K562 (cell line): ENCODE data around the gene ZNF432. TPM values are rescaled to one million over a fixed set of nuclear protein-coding genes. Genes with fewer than 3 reads are reported as not detected.
"Not testable (repeated sequence)": the region's sequence is repeated elsewhere in the genome, so short reads cannot be mapped to it uniquely, and the experiment has no call there.

Experiments
- ATAC-seq: fragments of 200-7000 bp; cut with Tn5 transposase; 3 replicates; pipeline ENCODE4 v1.9.1; 2020; ENCODE audit warnings: moderate library complexity
- BruUV-seq: library from RNA; stranded (reverse); fragments of 400-500 nt; replicated peaks from 2 replicates; lab custom pipeline; 2021; lab: Mats Ljungman, UMichigan
- CTCF ChIA-PET: fragments of 300-600 bp; formaldehyde crosslinking; extraction: SDS; loops from one replicate; lab custom pipeline; 2021; ENCODE audit warnings: low intra/inter-chr PET ratio; lab: Yijun Ruan, JAX
- POLR2A ChIA-PET: fragments of 300-600, 350-650 bp; sonication (Branson Sonifier 250); formaldehyde crosslinking; extraction: SDS; loops from one replicate; lab custom pipeline; 2021; ENCODE audit warnings: antibody characterized with exemption, inconsistent platforms; lab: Yijun Ruan, JAX
- DNase-seq, 4 experiments: peaks; one replicate each; pipeline versions ENCODE4 v3.0.0 to v3.0.0-alpha.2; 2011 to 2018; ENCODE audit warnings: low spot score in 3 of 4, mixed read lengths in 3 of 4; ENCODE audit errors: extremely low read depth in 1 of 4
- FAIRE-seq: peaks from 2 replicates; lab custom pipeline; 2011; peaks lifted over from hg19 to GRCh38; lab: Jason Lieb, UNC
- H2AFZ ChIP-seq: 2 replicates; pipeline ENCODE4 v1.6.0; 2011; ENCODE audit warnings: low read depth, low read length, control low read depth, inconsistent platforms
- H3K27ac ChIP-seq: fragments of 200-600 bp; 3 replicates; pipeline ENCODE4 v1.8.0; 2011; ENCODE audit warnings: low read depth, mild to moderate bottlenecking, control low read depth, inconsistent platforms, low read length, moderate library complexity, mixed read lengths; ENCODE audit errors: extremely low read depth
- H3K27me3 ChIP-seq, 2 experiments: fragments of 300-600 bp in 1 of 2; 2 replicates in 1 of 2; 3 replicates in 1 of 2; pipeline versions ENCODE4 v1.6.0 to v1.8.0; 2011; ENCODE audit warnings: inconsistent platforms in 2 of 2, low read length in 2 of 2, mild to moderate bottlenecking in 1 of 2, mixed read lengths in 1 of 2, moderate library complexity in 1 of 2; ENCODE audit not compliant: control insufficient read depth in 2 of 2, insufficient read depth in 2 of 2
- H3K36me3 ChIP-seq: fragments of 300-600 bp; 3 replicates; pipeline ENCODE4 v1.8.0; 2011; ENCODE audit warnings: mild to moderate bottlenecking, low read length, inconsistent platforms; ENCODE audit not compliant: control insufficient read depth, insufficient read depth
- H3K4me1 ChIP-seq, 2 experiments: fragments of 200-600 bp in 1 of 2; replicated peaks in 1 of 2; 2 replicates in 1 of 2; 3 replicates in 1 of 2; pipeline versions ENCODE4 v1.5.1 to v1.8.0; 2011; ENCODE audit warnings: inconsistent platforms in 2 of 2, low read length in 2 of 2, mild to moderate bottlenecking in 1 of 2, mixed read lengths in 1 of 2, moderate library complexity in 1 of 2; ENCODE audit not compliant: control insufficient read depth in 2 of 2, insufficient read depth in 2 of 2
- H3K4me2 ChIP-seq: 2 replicates; pipeline ENCODE4 v1.6.1; 2011; ENCODE audit warnings: low read length, control low read depth, inconsistent platforms, mixed read lengths; ENCODE audit not compliant: insufficient read depth
- H3K4me3 ChIP-seq: fragments of 200-600 bp; sonication (generic), shearing (Covaris generic); 2 replicates; pipeline ENCODE4 v1.5.1; 2016; ENCODE audit warnings: control low read depth, inconsistent platforms
- H3K79me2 ChIP-seq: fragments of 200-600 bp; 3 replicates; pipeline ENCODE4 v1.8.0; 2011; ENCODE audit warnings: low read length, inconsistent platforms; ENCODE audit not compliant: control insufficient read depth, insufficient read depth
- H3K9ac ChIP-seq, 2 experiments: 2 replicates each; pipeline versions ENCODE4 v1.6.0 to v1.6.1; 2011; ENCODE audit warnings: low read depth in 2 of 2, low read length in 2 of 2, control low read depth in 1 of 2, inconsistent platforms in 1 of 2, mild to moderate bottlenecking in 1 of 2, mixed read lengths in 1 of 2; ENCODE audit not compliant: insufficient read depth in 1 of 2
- H3K9me1 ChIP-seq: one replicate; pipeline ENCODE4 v1.6.0; 2011; ENCODE audit warnings: inconsistent platforms, mild to moderate bottlenecking, low read length, moderate library complexity; ENCODE audit not compliant: control insufficient read depth, insufficient read depth
- H3K9me3 ChIP-seq: replicated peaks from 2 replicates; pipeline ENCODE4 v1.5.1; 2011; ENCODE audit warnings: low read depth, low read length, inconsistent platforms; ENCODE audit not compliant: control insufficient read depth, insufficient read depth
- H4K20me1 ChIP-seq: replicated peaks from 2 replicates; pipeline ENCODE4 v1.6.1; 2011; ENCODE audit warnings: low read length, inconsistent platforms, mixed read lengths; ENCODE audit not compliant: control insufficient read depth, insufficient read depth
- NR2C1 ChIP-seq, 2 experiments: fragments of 450-650 bp; IDR thresholded peaks; 2 replicates each; pipeline ENCODE4 v1.6.1; 2017; ENCODE audit warnings: mild to moderate bottlenecking in 2 of 2, antibody characterized with exemption in 1 of 2, inconsistent platforms in 1 of 2, missing compliant biosample characterization in 1 of 2, missing genetic modification characterization in 1 of 2
- WGBS: fragments of 100-300 bp; shearing (Covaris generic); methylation state at CpG from one replicate; pipeline ENCODE4 v1.1.6; 2016; ENCODE audit warnings: low coverage, mixed read lengths; ENCODE audit not compliant: insufficient coverage; ENCODE audit errors: missing lambda C conversion rate; 5-methylcytosine and 5-hydroxymethylcytosine counted together
- in situ Hi-C: fragments of 300-500 bp; cut with MboI; formaldehyde crosslinking; loops from 4 replicates; pipeline ENCODE4 v1.15.0; 2018; ENCODE audit warnings: inconsistent platforms, mixed read lengths
- intact Hi-C: fragments of 100-400 bp; cut with micrococcal nuclease; formaldehyde crosslinking; loops from 2 replicates; pipeline ENCODE4 v1.14.2; 2022
- polyA plus RNA-seq, 8 experiments: library from polyadenylated mRNA; depleted of rRNA in 4 of 8; stranded (reverse) in 5 of 8; unstranded in 3 of 8; fragments of >200 nt; fragmentation: Nextera tagmentation in 2 of 8; fragmentation: Illumina TruSeq in 1 of 8; extraction: Ambion mirVana in 2 of 8; extraction: Trizol in 1 of 8; gene quantifications; 2 replicates each; pipeline versions ENCODE4 v1.2.1 to v1.2.3, GENCODE V29; 2011 to 2014; ENCODE audit warnings: inconsistent platforms in 1 of 8, missing spikeins in 1 of 8
- total RNA-seq, 7 experiments: library from RNA; depleted of rRNA in 6 of 7; stranded (reverse); fragments of >200 nt in 6 of 7; fragmentation: Illumina TruSeq in 2 of 7; extraction: Trizol in 2 of 7; gene quantifications; 2 replicates each; pipeline versions ENCODE4 v1.2.1 to v1.2.3, GENCODE V29; 2011 to 2021; ENCODE audit warnings: low replicate concordance in 1 of 7

The ZNF432 gene
- total and polyA plus RNA-seq, 9 of the 15 experiments (the other 6 are each of a cell fraction or from before 2014, with no cell fraction given): 2.6 to 6.8 (median 4.0) TPM

DNA sequence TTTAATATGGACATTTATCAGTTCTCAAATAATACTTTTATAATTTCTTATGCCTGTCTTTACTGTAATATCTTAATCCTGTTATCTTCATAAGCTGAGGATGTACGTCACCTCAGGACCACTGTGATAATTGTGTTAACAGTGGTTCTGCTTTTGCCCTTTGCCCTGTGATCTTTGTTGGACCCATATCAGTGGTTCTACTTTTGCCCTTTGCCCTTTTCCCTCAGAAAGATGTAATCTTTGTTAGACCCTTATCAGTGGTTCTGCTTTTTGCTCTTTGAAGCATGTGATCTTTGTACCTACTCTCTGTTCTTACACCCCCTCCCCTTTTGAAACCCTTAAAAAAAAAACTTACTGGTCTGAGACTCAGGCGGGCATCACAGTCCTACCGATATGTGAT, 7.8 kb upstream of the ZNF432 start:
- H3K27me3 ChIP-seq; ATAC-seq; FAIRE-seq; H3K9me3 ChIP-seq; H3K4me1 ChIP-seq; H3K9me1 ChIP-seq; in situ Hi-C loops; H3K79me2 ChIP-seq; CTCF ChIA-PET; H3K4me2 ChIP-seq; intact Hi-C loops; H2AFZ ChIP-seq; H3K9ac ChIP-seq; H3K27ac ChIP-seq; H4K20me1 ChIP-seq; H3K4me3 ChIP-seq; POLR2A ChIA-PET; BruUV-seq; H3K36me3 ChIP-seq; DNase-seq; TF ChIP-seq NR2C1 (IDR thresholded peaks at IDR 0.05): not testable (repeated sequence)
- TF ChIP-seq NR2C1 (tag; IDR thresholded peaks at IDR 0.05): peak; percentile 57; the same call in 1 of the 2 replicates
- WGBS: 71% methylated on average over 2 of the region's 3 CpGs

DNA sequence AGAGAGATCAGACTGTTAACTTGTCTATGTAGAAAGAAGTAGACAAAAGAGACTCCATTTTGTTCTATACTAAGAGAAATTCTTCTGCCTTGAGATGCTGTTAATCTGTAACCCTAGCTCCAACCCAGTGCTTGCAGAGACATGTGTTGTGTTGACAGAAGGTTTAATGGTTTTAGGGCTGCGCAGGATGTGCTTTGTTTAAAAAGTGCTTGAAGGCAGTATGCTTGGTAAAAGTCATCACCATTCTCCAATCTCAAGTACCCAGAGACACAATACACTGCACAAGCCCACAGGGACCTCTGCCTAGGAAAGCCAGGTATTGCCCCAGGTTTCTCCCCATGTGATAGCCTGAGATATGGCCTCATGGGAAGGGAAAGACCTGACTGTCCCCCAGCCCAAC, 3.1 kb upstream of the ZNF432 start:
- POLR2A ChIA-PET, H3K27me3 ChIP-seq, H2AFZ ChIP-seq, H3K9me1 ChIP-seq, ATAC-seq, H3K79me2 ChIP-seq, H3K4me1 ChIP-seq, H4K20me1 ChIP-seq, DNase-seq, H3K36me3 ChIP-seq, H3K9me3 ChIP-seq, BruUV-seq, H3K27ac ChIP-seq, FAIRE-seq, in situ Hi-C loops, H3K4me2 ChIP-seq, intact Hi-C loops, H3K9ac ChIP-seq, H3K4me3 ChIP-seq: not testable (repeated sequence)
- 86% methylated on average over 1 of the region's 1 CpG for WGBS
- CTCF ChIA-PET: interaction anchor here (0.7 kb wide), 1 partner anchor 56 kb away, joined by 3 read pairs; no protein-coding TSS in a partner anchor
